Measurements from ENCODE around the gene TTC33. TPM values are rescaled to one million over a fixed set of nuclear protein-coding genes. Genes with fewer than 3 reads are reported as not detected.

Gene TTC33
- total RNA-seq, 3 donors from 2014 or later (not counting 1 experiment from before 2014, with no cell fraction given) = 7.3 to 11.4 (median 10.0) TPM

DNA sequence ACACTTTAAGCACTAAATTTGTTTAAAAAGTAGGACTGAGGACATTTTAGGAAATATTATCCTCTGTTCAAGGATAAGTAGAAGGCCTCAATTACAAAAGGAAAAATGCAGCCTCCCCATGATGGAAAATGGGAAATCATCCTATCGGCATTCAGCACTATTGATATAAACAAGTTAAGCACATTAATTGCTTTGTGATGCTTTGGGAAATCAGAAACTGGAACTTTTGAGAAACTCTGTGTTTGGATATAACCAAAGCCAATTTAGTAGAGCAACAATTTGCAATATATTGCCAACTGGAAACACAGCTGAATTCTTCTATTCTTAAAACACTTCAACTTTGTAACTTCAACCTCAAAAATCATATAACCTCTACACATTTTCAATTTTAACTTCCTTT lies 141.3 kb downstream of the TTC33 start:
- Mint-ChIP-seq H3K4me1 (peaks cover 14 to 16% of the 10 kb centered on the region in 2 donors), H3K27me3 (ENCODE audit: low read depth in 2 of 2) (no peaks in the 10 kb centered on the region), H3K9me3 (no peaks in the 10 kb centered on the region), H3K27ac (peak overlapping the region in 1 of 2 donors; percentile 35), H3K4me3 (no peak overlapping the region), H3K36me3 (no peaks in the 10 kb centered on the region)
- Histone ChIP-seq H3K4me1 (ENCODE audit: control insufficient read depth, insufficient read depth, low read length) (no peaks in the 10 kb centered on the region), H3K27me3 (ENCODE audit: control insufficient read depth, insufficient read depth, low read length) (no peaks in the 10 kb centered on the region), H3K36me3 (ENCODE audit: control insufficient read depth, insufficient read depth, low read length) (no peaks in the 10 kb centered on the region), H3K9me3 (ENCODE audit: control insufficient read depth, insufficient read depth, low read length) (no peaks in the 10 kb centered on the region), H3K4me3 (ENCODE audit: low read length) (no peak overlapping the region), H3K27ac (ENCODE audit: low read length) (no peak overlapping the region)
- TF ChIP-seq, protein P1, sequence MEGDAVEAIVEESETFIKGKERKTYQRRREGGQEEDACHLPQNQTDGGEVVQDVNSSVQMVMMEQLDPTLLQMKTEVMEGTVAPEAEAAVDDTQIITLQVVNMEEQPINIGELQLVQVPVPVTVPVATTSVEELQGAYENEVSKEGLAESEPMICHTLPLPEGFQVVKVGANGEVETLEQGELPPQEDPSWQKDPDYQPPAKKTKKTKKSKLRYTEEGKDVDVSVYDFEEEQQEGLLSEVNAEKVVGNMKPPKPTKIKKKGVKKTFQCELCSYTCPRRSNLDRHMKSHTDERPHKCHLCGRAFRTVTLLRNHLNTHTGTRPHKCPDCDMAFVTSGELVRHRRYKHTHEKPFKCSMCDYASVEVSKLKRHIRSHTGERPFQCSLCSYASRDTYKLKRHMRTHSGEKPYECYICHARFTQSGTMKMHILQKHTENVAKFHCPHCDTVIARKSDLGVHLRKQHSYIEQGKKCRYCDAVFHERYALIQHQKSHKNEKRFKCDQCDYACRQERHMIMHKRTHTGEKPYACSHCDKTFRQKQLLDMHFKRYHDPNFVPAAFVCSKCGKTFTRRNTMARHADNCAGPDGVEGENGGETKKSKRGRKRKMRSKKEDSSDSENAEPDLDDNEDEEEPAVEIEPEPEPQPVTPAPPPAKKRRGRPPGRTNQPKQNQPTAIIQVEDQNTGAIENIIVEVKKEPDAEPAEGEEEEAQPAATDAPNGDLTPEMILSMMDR (IDR thresholded peaks at IDR 0.05) = no peak
- intact Hi-C loops (cut with micrococcal nuclease) = no loop called here
- 100% methylated on average over 1 of the region's 1 CpG for WGBS (ENCODE audit: insufficient coverage)
- DNase-seq = no peak
- no peak for ATAC-seq

DNA sequence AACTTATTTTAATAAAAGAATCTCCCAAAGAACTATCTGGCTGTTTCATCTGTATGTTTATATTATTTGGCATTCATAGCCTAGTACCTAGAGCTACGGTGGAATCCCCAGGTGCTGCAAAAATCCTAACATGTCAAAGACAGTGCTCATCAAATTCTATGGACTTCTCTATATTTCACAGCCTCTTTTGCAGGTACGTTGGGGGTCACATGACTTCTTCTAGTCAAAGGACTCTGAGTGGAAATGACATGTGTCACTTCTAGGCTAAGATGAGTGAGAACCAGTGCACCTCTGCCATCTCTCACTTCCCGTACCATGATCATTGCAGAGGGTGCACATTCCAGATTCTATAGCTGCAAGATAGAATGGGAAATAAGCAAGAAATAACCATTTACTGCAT lies 148.6 kb downstream of the TTC33 start:
- intact Hi-C loops (cut with micrococcal nuclease) = no loop called here
- H3K9me3 ChIP-seq (ENCODE audit: control insufficient read depth, insufficient read depth, low read length) = no peaks in the 10 kb centered on the region
- 70% methylated on average over 3 of the region's 3 CpGs for WGBS (ENCODE audit: insufficient coverage)
- TF ChIP-seq, protein P1 (IDR thresholded peaks at IDR 0.05) = no peak
- no peaks in the 10 kb centered on the region for H3K36me3 ChIP-seq (ENCODE audit: control insufficient read depth, insufficient read depth, low read length)
- no peak overlapping the region for H3K4me3 ChIP-seq (ENCODE audit: low read length)
- no peak for DNase-seq
- H3K4me1 ChIP-seq (ENCODE audit: control insufficient read depth, insufficient read depth, low read length) = peaks cover 12% of the 10 kb centered on the region
- H3K27me3 ChIP-seq (ENCODE audit: control insufficient read depth, insufficient read depth, low read length) = no peaks in the 10 kb centered on the region
- Mint-ChIP-seq H3K9me3 (no peaks in the 10 kb centered on the region), H3K27ac (no peak overlapping the region), H3K4me1 (peaks cover 18 to 21% of the 10 kb centered on the region in 2 donors), H3K4me3 (no peak overlapping the region), H3K27me3 (ENCODE audit: low read depth in 2 of 2) (peaks cover 0 to 2% of the 10 kb centered on the region in 2 donors), H3K36me3 (no peaks in the 10 kb centered on the region)
- no peak for ATAC-seq
- H3K27ac ChIP-seq (ENCODE audit: low read length) = no peak overlapping the region

DNA sequence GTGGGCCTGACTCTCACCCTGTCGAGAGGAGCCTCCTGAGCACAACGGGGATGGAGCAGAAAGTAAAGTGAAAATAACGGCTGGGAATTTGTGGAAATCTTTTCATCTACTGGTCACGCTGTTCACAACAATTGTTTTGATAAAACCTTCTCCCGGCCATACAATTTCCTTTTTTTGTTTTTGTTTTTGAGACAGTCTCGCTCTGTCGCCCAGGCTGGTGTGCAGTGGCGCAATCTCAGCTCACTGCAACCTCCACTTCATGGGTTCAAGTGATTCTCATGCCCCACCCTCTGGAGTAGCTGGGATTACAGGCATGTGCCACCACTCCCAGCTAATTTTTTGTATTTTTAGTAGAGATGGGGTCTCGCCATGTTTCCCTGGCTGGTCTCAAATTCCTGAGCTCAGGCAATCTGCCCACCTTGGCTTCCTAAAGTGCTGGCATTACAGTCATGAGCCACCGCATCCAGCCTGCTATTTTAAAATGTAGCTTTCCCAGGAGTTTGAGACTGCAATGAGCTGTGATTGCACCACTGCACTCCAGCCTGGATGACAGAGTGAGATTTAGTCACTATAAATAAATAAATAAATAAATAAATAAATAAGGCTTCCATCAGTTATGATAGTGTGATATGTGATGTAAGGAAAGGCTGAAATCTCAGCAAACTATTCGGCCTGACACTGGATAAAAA lies 149.5 kb downstream of the TTC33 start:
- DNase-seq (no peak), ATAC-seq (peak in 1 of 3 donors; percentile 10)
- H3K36me3 ChIP-seq (ENCODE audit: control insufficient read depth, insufficient read depth, low read length) = no peaks in the 10 kb centered on the region
- H3K4me1 Mint-ChIP-seq = peaks cover 18 to 21% of the 10 kb centered on the region in 2 donors
- H3K27ac Mint-ChIP-seq = peak overlapping the region; percentile 12 to 63
- peak overlapping the region; percentile 37 for H3K27ac ChIP-seq (ENCODE audit: low read length)
- no peaks in the 10 kb centered on the region for H3K36me3 Mint-ChIP-seq
- TF ChIP-seq, protein P1 (IDR thresholded peaks at IDR 0.05) = no peak
- peak overlapping the region; percentile 40 for H3K4me3 Mint-ChIP-seq
- intact Hi-C loops (cut with micrococcal nuclease) = no loop called here
- WGBS (ENCODE audit: insufficient coverage) = 59% methylated on average over 10 of the region's 11 CpGs
- no peaks in the 10 kb centered on the region for H3K27me3 ChIP-seq (ENCODE audit: control insufficient read depth, insufficient read depth, low read length)
- peaks cover 12% of the 10 kb centered on the region for H3K4me1 ChIP-seq (ENCODE audit: control insufficient read depth, insufficient read depth, low read length)
- peaks cover 0 to 2% of the 10 kb centered on the region in 2 donors for H3K27me3 Mint-ChIP-seq (ENCODE audit: low read depth in 2 of 2)
- no peaks in the 10 kb centered on the region for H3K9me3 Mint-ChIP-seq
- H3K9me3 ChIP-seq (ENCODE audit: control insufficient read depth, insufficient read depth, low read length) = no peaks in the 10 kb centered on the region
- H3K4me3 ChIP-seq (ENCODE audit: low read length) = no peak overlapping the region
